ENCODE results near the gene PARD3.
"Not testable (repeated sequence)": the region's sequence is repeated elsewhere in the genome, so short reads cannot be mapped to it uniquely, and the experiment has no call there.

PARD3 gene

GRCh38 chr10:34426538-34427157 lies 388.4 kb downstream of the PARD3 start:
- not testable (repeated sequence) for DNase-seq (ENCODE audit: low read depth in 3 of 3)

GRCh38 chr10:34426041-34426440 lies 389.1 kb downstream of the PARD3 start:
- no peak for DNase-seq (ENCODE audit: low read depth in 3 of 3)

GRCh38 chr10:34423673-34424625 lies 391.1 kb downstream of the PARD3 start:
- DNase-seq (ENCODE audit: low read depth in 3 of 3): no peak

GRCh38 chr10:34420795-34421194 lies 394.3 kb downstream of the PARD3 start:
- DNase-seq (ENCODE audit: low read depth in 3 of 3): no peak

- DNase-seq (ENCODE audit: low read depth in 3 of 3): no peak
Observed at GRCh38 chr10:34420273-34420672, 394.8 kb downstream of the PARD3 start.

GRCh38 chr10:34415039-34415438 lies 400.1 kb downstream of the PARD3 start:
- DNase-seq (ENCODE audit: low read depth in 3 of 3): no peak

GRCh38 chr10:34413756-34414587 lies 401.1 kb downstream of the PARD3 start:
- no peak for DNase-seq (ENCODE audit: low read depth in 3 of 3)

- no peak for DNase-seq (ENCODE audit: low read depth in 3 of 3)
Observed at GRCh38 chr10:34413214-34413613, 401.9 kb downstream of the PARD3 start.

GRCh38 chr10:34408956-34409355 lies 406.1 kb downstream of the PARD3 start:
- no peak for DNase-seq (ENCODE audit: low read depth in 3 of 3)

GRCh38 chr10:34408381-34408780 lies 406.7 kb downstream of the PARD3 start:
- DNase-seq (ENCODE audit: low read depth in 3 of 3): no peak

- no peak for DNase-seq (ENCODE audit: low read depth in 3 of 3)
Observed at GRCh38 chr10:34407324-34407805, 407.7 kb downstream of the PARD3 start.

GRCh38 chr10:34406463-34407323 lies 408.4 kb downstream of the PARD3 start:
- no peak for DNase-seq (ENCODE audit: low read depth in 3 of 3)

- no peak for DNase-seq (ENCODE audit: low read depth in 3 of 3)
Observed at GRCh38 chr10:34405611-34406462, 409.3 kb downstream of the PARD3 start.

- DNase-seq (ENCODE audit: low read depth in 3 of 3): no peak
Observed at GRCh38 chr10:34403512-34403911, 411.6 kb downstream of the PARD3 start.

GRCh38 chr10:34400075-34400474 lies 415.0 kb downstream of the PARD3 start:
- no peak for DNase-seq (ENCODE audit: low read depth in 3 of 3)

GRCh38 chr10:34399013-34399412 lies 416.1 kb downstream of the PARD3 start:
- no peak for DNase-seq (ENCODE audit: low read depth in 3 of 3)

- DNase-seq (ENCODE audit: low read depth in 3 of 3): no peak
Observed at GRCh38 chr10:34397324-34397723, 417.8 kb downstream of the PARD3 start.

GRCh38 chr10:34396663-34397062 lies 418.4 kb downstream of the PARD3 start:
- no peak for DNase-seq (ENCODE audit: low read depth in 3 of 3)

GRCh38 chr10:34392641-34393170 lies 422.4 kb downstream of the PARD3 start:
- DNase-seq (ENCODE audit: low read depth in 3 of 3): no peak

GRCh38 chr10:34391168-34391567 lies 423.9 kb downstream of the PARD3 start:
- DNase-seq (ENCODE audit: low read depth in 3 of 3): not testable (repeated sequence)

Data from stimulated activated CD4-positive, alpha-beta T cell treated with anti-CD3 and anti-CD28 coated beads, TNF-alpha, amount 100 ng/mL, for 4 hours (primary cell).